CD4-positive, CD25-positive, alpha-beta regulatory T cell (primary cell): ENCODE measurements around the gene SDHB. TPM values are rescaled to one million over a fixed set of nuclear protein-coding genes. Genes with fewer than 3 reads are reported as not detected.

Experiments used
- ATAC-seq, 2 donors: fragments of 150-1000 bp; cut with Tn5 transposase; one replicate each; pipeline ENCODE4 v1.10.0; 2021; ENCODE audit warnings: low read depth in 2 of 2, moderate number of reproducible peaks in 2 of 2, moderate library complexity in 1 of 2
- DNase-seq, 3 donors: peaks; one replicate each; pipeline versions ENCODE4 v3.0.0 to v3.0.0-alpha.2; 2012 to 2022; ENCODE audit warnings: mixed read lengths in 1 of 3
- H3K27ac ChIP-seq: one replicate; pipeline ENCODE4 v1.7.0; 2013; ENCODE audit warnings: mild to moderate bottlenecking, low read length; ENCODE audit not compliant: insufficient read depth, poor library complexity, severe bottlenecking
- H3K27me3 ChIP-seq: one replicate; pipeline ENCODE4 v1.7.0; 2013; ENCODE audit warnings: low read length; ENCODE audit not compliant: control insufficient read depth, insufficient read depth
- H3K36me3 ChIP-seq: one replicate; pipeline ENCODE4 v1.7.0; 2013; ENCODE audit warnings: mild to moderate bottlenecking, low read length, moderate library complexity; ENCODE audit not compliant: control insufficient read depth, insufficient read depth
- H3K4me1 ChIP-seq: 2 replicates; pipeline ENCODE4 v1.7.0; 2013; ENCODE audit warnings: mild to moderate bottlenecking, low read length; ENCODE audit not compliant: insufficient read depth, control insufficient read depth, poor library complexity, severe bottlenecking
- H3K4me3 ChIP-seq: one replicate; pipeline ENCODE4 v1.7.0; 2013; ENCODE audit warnings: low read depth, mild to moderate bottlenecking, low read length, moderate library complexity
- H3K9me3 ChIP-seq, 2 experiments: 1 replicate in 1 of 2; 2 replicates in 1 of 2; pipeline ENCODE4 v1.7.0; 2013; ENCODE audit warnings: low read length in 2 of 2, mild to moderate bottlenecking in 1 of 2, moderate library complexity in 1 of 2; ENCODE audit not compliant: control insufficient read depth in 2 of 2
- H3K27ac Mint-ChIP-seq, 3 donors: one replicate each; pipeline ENCODE4 v1.8.0; 2020 to 2022; ENCODE audit warnings: mild to moderate bottlenecking in 3 of 3, mixed read lengths in 3 of 3, moderate library complexity in 2 of 3
- H3K27me3 Mint-ChIP-seq: one replicate; pipeline ENCODE4 v1.8.0; 2022; ENCODE audit warnings: mild to moderate bottlenecking, mixed read lengths
- H3K36me3 Mint-ChIP-seq: one replicate; pipeline ENCODE4 v1.8.0; 2020; ENCODE audit warnings: mixed read lengths
- H3K4me1 Mint-ChIP-seq, 4 donors: one replicate each; pipeline ENCODE4 v1.8.0; 2020 to 2022; ENCODE audit warnings: mixed read lengths in 4 of 4, mild to moderate bottlenecking in 1 of 4
- H3K4me3 Mint-ChIP-seq, 4 donors: one replicate each; pipeline ENCODE4 v1.8.0; 2020 to 2022; ENCODE audit warnings: mild to moderate bottlenecking in 4 of 4, mixed read lengths in 4 of 4, moderate library complexity in 3 of 4
- H3K9me3 Mint-ChIP-seq, 7 donors: one replicate each; pipeline ENCODE4 v1.8.0; 2020 to 2022; ENCODE audit warnings: mixed read lengths in 7 of 7, mild to moderate bottlenecking in 3 of 7, moderate library complexity in 2 of 7
- polyA plus RNA-seq, 4 donors: library from polyadenylated mRNA; unstranded; fragments of 300-500 nt; fragmentation: Illumina TruSeq; gene quantifications; one replicate each; pipeline ENCODE4 v1.2.3, GENCODE V29; 2021
- total RNA-seq: library from RNA; stranded (reverse); gene quantifications from one replicate; pipeline ENCODE4 v1.2.3, GENCODE V29; 2022

Gene SDHB
- total and polyA plus RNA-seq, 5 donors from 2014 or later: 65.5 to 207 (median 153) TPM

DNA sequence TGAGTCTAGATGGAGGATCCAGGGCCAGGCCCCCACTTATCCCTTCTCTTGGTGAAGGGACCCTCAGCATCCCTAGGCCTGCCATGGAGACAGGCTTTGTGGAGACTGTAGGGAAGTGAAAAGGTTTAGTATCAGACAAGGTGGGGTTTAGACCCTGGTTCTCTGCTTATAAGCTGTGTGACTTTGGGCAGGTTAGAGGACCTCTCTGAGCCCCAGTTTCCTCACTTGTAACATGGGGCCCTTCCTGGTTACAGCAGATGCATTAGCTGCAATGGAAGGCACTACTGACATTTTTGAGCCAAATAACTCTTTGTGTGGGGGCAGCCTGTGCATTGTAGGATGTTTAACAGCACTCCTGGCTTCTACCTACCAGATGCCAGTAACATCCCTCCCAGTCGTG is 42.8 kb upstream of the SDHB start:
- peaks cover 0 to 2% (median 0%) of the 10 kb centered on the region in 7 donors for H3K9me3 Mint-ChIP-seq
- no peaks in the 10 kb centered on the region for H3K9me3 ChIP-seq

DNA sequence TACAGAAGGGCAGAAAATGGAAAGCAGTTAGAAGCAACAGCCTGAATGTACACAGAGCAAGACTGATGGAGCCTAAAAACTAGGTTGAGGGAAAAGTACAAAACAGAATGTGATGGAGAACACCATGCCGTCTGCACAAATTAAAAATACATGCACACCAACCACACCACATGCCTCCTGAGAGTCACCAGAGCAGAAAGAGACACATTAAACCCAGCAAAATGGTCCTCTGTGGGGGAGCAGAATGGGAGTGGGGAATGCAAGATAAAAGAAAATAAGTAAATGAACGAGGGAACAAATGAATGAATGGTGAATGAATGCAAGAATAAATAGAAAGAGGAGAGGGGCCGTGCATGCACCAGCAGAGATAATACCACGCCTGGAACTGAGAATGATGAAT is 41.3 kb upstream of the SDHB start:
- Histone ChIP-seq H3K4me1 (no peaks in the 10 kb centered on the region), H3K9me3 (no peaks in the 10 kb centered on the region), H3K4me3 (no peak overlapping the region), H3K36me3 (no peaks in the 10 kb centered on the region), H3K27ac (no peak overlapping the region), H3K27me3 (no peaks in the 10 kb centered on the region)
- H3K27ac Mint-ChIP-seq: no peak overlapping the region
- H3K36me3 Mint-ChIP-seq: no peaks in the 10 kb centered on the region
- peaks cover 0 to 2% (median 0%) of the 10 kb centered on the region in 7 donors for H3K9me3 Mint-ChIP-seq
- ATAC-seq: no peak
- no peak overlapping the region for H3K4me3 Mint-ChIP-seq
- H3K27me3 Mint-ChIP-seq: peaks cover 12% of the 10 kb centered on the region
- H3K4me1 Mint-ChIP-seq: no peaks in the 10 kb centered on the region
- no peak for DNase-seq

More for the DNA sequence above, 42.8 kb upstream of the SDHB start:
- no peaks in the 10 kb centered on the region for H3K4me1 ChIP-seq
- no peaks in the 10 kb centered on the region for H3K4me1 Mint-ChIP-seq
- DNase-seq: no peak
- H3K4me3 Mint-ChIP-seq: no peak overlapping the region
- H3K27ac Mint-ChIP-seq: peak overlapping the region in 1 of 3 donors; percentile 26
- ATAC-seq: no peak
- H3K36me3 ChIP-seq: no peaks in the 10 kb centered on the region
- peaks cover 12% of the 10 kb centered on the region for H3K27me3 Mint-ChIP-seq
- H3K4me3 ChIP-seq: no peak overlapping the region
- no peak overlapping the region for H3K27ac ChIP-seq
- no peaks in the 10 kb centered on the region for H3K36me3 Mint-ChIP-seq
- no peaks in the 10 kb centered on the region for H3K27me3 ChIP-seq

DNA sequence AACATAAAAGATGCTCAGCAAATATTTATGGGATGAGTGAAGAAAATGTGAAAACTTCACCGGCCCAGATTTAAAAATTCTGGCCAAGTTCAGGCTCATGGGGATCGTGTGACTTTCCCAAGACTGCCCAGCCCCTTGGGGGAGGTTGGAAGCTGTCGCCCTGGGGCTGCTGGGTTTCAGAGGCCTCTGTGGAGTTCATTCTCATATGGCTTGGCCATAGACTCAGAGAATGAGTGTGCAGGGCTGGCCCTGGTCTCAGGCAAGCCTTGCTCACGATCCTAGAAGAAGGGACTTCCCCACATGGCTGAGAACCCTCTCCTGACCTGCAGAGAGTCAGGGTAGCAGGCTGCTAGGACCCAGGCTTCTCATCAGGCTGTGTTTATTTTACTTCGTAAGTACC is 40.8 kb upstream of the SDHB start:
- no peaks in the 10 kb centered on the region for H3K9me3 ChIP-seq

DNA sequence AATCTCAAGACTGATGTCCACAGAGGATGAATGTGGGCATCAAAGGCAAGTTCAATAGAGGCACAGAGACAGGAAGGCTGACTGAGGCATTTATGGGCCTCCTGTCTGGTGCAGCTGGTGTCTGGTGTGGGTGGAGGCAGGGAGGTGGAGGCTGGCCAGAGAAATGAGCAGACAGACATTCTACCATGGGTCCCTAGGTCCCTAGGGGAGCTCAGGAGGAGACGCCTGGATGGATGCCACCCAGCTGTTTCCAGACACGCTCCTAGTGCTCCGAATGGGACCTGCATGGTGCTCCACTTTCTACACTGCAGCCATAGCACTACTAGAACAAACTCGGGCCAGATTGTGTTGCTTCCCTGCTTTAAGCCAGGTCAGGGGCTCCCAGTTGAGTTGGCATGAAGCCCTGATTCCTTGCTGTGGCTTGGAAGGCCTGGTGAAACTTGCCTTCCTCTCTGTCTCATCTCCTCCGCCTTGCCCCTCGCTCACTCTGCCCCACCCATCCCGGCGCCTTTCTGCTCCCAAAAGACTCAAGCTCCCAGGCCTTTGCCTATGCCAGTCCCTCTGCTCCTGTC is 40.1 kb upstream of the SDHB start:
- peaks cover 8% of the 10 kb centered on the region for H3K27me3 Mint-ChIP-seq
- no peak overlapping the region for H3K27ac Mint-ChIP-seq
- no peak overlapping the region for H3K4me3 Mint-ChIP-seq
- H3K9me3 Mint-ChIP-seq: peaks cover 0 to 2% (median 0%) of the 10 kb centered on the region in 7 donors
- no peaks in the 10 kb centered on the region for H3K4me1 ChIP-seq
- no peaks in the 10 kb centered on the region for H3K9me3 ChIP-seq
- ATAC-seq (no peak), DNase-seq (no peak)
- no peak overlapping the region for H3K27ac ChIP-seq
- H3K4me1 Mint-ChIP-seq: no peaks in the 10 kb centered on the region
- no peaks in the 10 kb centered on the region for H3K36me3 Mint-ChIP-seq
- H3K27me3 ChIP-seq: no peaks in the 10 kb centered on the region
- no peak overlapping the region for H3K4me3 ChIP-seq
- H3K36me3 ChIP-seq: no peaks in the 10 kb centered on the region

More for the DNA sequence above, 40.8 kb upstream of the SDHB start:
- H3K9me3 Mint-ChIP-seq: peaks cover 0 to 2% (median 0%) of the 10 kb centered on the region in 7 donors
- no peaks in the 10 kb centered on the region for H3K4me1 ChIP-seq
- no peak for DNase-seq
- peaks cover 12% of the 10 kb centered on the region for H3K27me3 Mint-ChIP-seq
- no peak overlapping the region for H3K27ac ChIP-seq
- no peaks in the 10 kb centered on the region for H3K36me3 ChIP-seq
- ATAC-seq: no peak
- H3K4me3 Mint-ChIP-seq: no peak overlapping the region
- H3K27ac Mint-ChIP-seq: no peak overlapping the region
- H3K27me3 ChIP-seq: no peaks in the 10 kb centered on the region
- no peaks in the 10 kb centered on the region for H3K4me1 Mint-ChIP-seq
- H3K36me3 Mint-ChIP-seq: no peaks in the 10 kb centered on the region
- H3K4me3 ChIP-seq: no peak overlapping the region

DNA sequence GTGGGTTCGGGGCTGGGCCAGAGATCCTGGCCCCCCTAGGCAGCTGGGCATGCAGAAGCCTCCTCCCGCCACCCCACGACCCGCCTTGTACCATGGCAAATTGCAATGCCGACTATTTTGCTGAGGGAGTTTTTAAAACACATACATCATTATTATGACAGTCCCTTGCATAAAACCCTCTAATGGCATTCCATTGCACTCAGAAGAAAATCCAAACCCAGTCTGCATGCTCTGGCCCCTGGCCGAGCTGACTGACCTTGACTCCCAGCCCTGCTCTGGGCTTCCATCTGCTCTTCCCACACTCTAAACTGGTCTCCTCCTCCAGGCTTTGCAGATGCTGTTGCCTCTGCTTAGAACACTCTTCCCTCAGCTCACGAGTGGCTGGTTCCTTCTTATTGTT is 37.4 kb upstream of the SDHB start:
- no peaks in the 10 kb centered on the region for H3K36me3 ChIP-seq
- H3K4me1 ChIP-seq: no peaks in the 10 kb centered on the region
- H3K27me3 Mint-ChIP-seq: peaks cover 8% of the 10 kb centered on the region
- peaks cover 0 to 2% (median 0%) of the 10 kb centered on the region in 7 donors for H3K9me3 Mint-ChIP-seq
- H3K36me3 Mint-ChIP-seq: no peaks in the 10 kb centered on the region
- H3K4me1 Mint-ChIP-seq: no peaks in the 10 kb centered on the region
- no peak for ATAC-seq
- no peak overlapping the region for H3K4me3 ChIP-seq
- H3K27me3 ChIP-seq: no peaks in the 10 kb centered on the region
- no peaks in the 10 kb centered on the region for H3K9me3 ChIP-seq
- DNase-seq: no peak
- no peak overlapping the region for H3K27ac ChIP-seq
- H3K27ac Mint-ChIP-seq: no peak overlapping the region
- no peak overlapping the region for H3K4me3 Mint-ChIP-seq

DNA sequence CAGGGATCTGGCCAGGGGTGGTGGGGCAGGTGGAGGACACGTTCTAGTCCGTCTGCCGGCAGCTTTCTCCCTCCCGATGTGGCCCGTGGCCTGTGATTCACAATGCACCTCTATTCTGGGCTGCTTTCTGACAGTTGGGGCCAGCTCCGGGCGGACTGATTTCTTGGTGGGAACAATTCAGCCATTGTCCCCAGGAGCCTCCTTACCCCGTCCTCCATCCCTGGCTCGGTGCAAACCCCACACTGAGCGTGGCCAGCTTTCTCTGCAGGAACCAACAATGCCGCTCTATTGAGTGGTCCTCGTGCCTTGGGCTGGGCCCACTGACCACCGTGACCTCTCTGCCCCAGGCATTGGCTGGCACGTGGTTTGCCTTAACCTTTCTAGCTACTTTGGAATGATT is 35.7 kb upstream of the SDHB start:
- Histone ChIP-seq H3K27me3 (no peaks in the 10 kb centered on the region), H3K9me3 (no peaks in the 10 kb centered on the region), H3K4me1 (no peaks in the 10 kb centered on the region), H3K36me3 (no peaks in the 10 kb centered on the region), H3K4me3 (no peak overlapping the region), H3K27ac (no peak overlapping the region)
- H3K4me1 Mint-ChIP-seq: no peaks in the 10 kb centered on the region
- peaks cover 15% of the 10 kb centered on the region for H3K27me3 Mint-ChIP-seq
- H3K9me3 Mint-ChIP-seq: peaks cover 0 to 2% (median 0%) of the 10 kb centered on the region in 7 donors
- no peak overlapping the region for H3K4me3 Mint-ChIP-seq
- H3K36me3 Mint-ChIP-seq: no peaks in the 10 kb centered on the region
- DNase-seq (no peak), ATAC-seq (no peak)
- no peak overlapping the region for H3K27ac Mint-ChIP-seq

DNA sequence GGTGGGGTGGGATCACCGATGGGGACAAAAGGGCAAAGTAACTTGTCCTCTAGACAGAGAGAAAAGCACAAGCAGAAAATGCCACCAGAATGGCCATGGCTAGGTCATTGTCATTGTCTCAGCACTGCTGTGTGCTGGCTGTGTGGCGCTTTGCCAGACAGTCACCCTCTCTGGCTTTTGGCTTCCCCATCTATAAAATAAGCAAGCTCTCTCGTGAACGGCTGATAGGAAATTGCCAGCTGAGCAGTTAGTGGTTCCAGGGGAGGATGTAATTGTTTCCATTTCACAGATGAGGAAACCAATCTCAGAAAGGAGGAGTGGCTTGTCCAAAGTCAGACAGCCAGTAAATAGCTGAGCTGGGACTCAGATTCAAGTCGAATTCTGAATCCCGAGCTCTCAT is 32.9 kb upstream of the SDHB start:
- no peak for ATAC-seq
- Histone ChIP-seq H3K4me1 (no peaks in the 10 kb centered on the region), H3K9me3 (no peaks in the 10 kb centered on the region), H3K27ac (no peak overlapping the region), H3K27me3 (no peaks in the 10 kb centered on the region), H3K36me3 (no peaks in the 10 kb centered on the region), H3K4me3 (no peak overlapping the region)
- peaks cover 18% of the 10 kb centered on the region for H3K27me3 Mint-ChIP-seq
- no peak for DNase-seq
- H3K4me3 Mint-ChIP-seq: no peak overlapping the region
- no peaks in the 10 kb centered on the region for H3K36me3 Mint-ChIP-seq
- H3K27ac Mint-ChIP-seq: peak overlapping the region in 1 of 3 donors; percentile 76
- no peaks in the 10 kb centered on the region for H3K4me1 Mint-ChIP-seq
- no peaks in the 10 kb centered on the region for H3K9me3 Mint-ChIP-seq

DNA sequence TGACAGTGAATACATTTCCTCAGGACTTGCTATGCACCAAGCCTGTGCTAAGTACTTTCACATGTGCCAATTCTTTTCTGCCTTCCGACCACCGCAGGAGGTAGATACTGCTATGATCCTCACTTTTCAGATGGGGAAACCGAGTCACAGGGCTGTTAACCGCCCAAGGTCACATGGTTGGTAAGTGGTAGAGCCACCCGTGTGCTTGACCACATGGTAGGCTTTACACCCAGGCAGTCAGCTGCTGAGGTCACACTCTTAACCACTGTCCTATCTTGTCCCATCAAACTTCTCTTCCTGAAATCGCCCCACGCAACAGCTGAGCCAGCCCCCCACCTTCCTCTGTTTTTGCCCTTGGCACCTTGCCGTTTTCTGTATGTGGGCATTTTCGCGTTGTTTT is 31.0 kb upstream of the SDHB start:
- DNase-seq: no peak
- ATAC-seq: no peak

More for the DNA sequence above, 31.0 kb upstream of the SDHB start:
- no peak overlapping the region for H3K27ac Mint-ChIP-seq
- H3K4me3 ChIP-seq: no peak overlapping the region
- H3K4me1 Mint-ChIP-seq: no peaks in the 10 kb centered on the region
- no peaks in the 10 kb centered on the region for H3K9me3 ChIP-seq
- no peak overlapping the region for H3K27ac ChIP-seq
- no peaks in the 10 kb centered on the region for H3K36me3 ChIP-seq
- no peaks in the 10 kb centered on the region for H3K36me3 Mint-ChIP-seq
- no peaks in the 10 kb centered on the region for H3K9me3 Mint-ChIP-seq
- no peaks in the 10 kb centered on the region for H3K27me3 ChIP-seq
- no peaks in the 10 kb centered on the region for H3K4me1 ChIP-seq
- H3K4me3 Mint-ChIP-seq: no peak overlapping the region
- peaks cover 19% of the 10 kb centered on the region for H3K27me3 Mint-ChIP-seq
